WTC11 (cell line): ENCODE measurements around the gene IL36A. TPM values are rescaled to one million over a fixed set of nuclear protein-coding genes. Genes with fewer than 3 reads are reported as not detected.

Experiments used
- ARID4B ChIP-seq: sonication (generic); formaldehyde crosslinking; IDR thresholded peaks from 2 replicates; pipeline ENCODE4 v1.8.0; 2023; ENCODE audit warnings: missing genetic modification reagents, mild to moderate bottlenecking, borderline replicate concordance
- CREB1 ChIP-seq: sonication (generic); formaldehyde crosslinking; IDR thresholded peaks from 2 replicates; pipeline ENCODE4 v1.8.0; 2023; ENCODE audit warnings: mild to moderate bottlenecking, missing genetic modification reagents
- E2F1 ChIP-seq: sonication (generic); formaldehyde crosslinking; IDR thresholded peaks from 2 replicates; pipeline ENCODE4 v1.8.0; 2022; ENCODE audit warnings: mild to moderate bottlenecking, missing genetic modification reagents
- MAX ChIP-seq: sonication (generic); formaldehyde crosslinking; IDR thresholded peaks from 2 replicates; pipeline ENCODE4 v1.8.0; 2022; ENCODE audit warnings: mild to moderate bottlenecking, missing genetic modification reagents
- NR3C1 ChIP-seq: sonication (generic); formaldehyde crosslinking; conservative IDR thresholded peaks from 2 replicates; pipeline ENCODE4 v1.8.1; 2023; ENCODE audit warnings: low read depth, mild to moderate bottlenecking, missing genetic modification reagents
- SOX15 ChIP-seq: fragments of 250-450 bp; sonication (Bioruptor Pico); IDR thresholded peaks from 2 replicates; pipeline ENCODE4 v1.9.0; 2021; ENCODE audit warnings: mild to moderate bottlenecking
- SP1 ChIP-seq: sonication (generic); formaldehyde crosslinking; conservative IDR thresholded peaks from 2 replicates; pipeline ENCODE4 v1.8.1; 2022; ENCODE audit warnings: missing genetic modification reagents
- ZNF232 ChIP-seq: sonication (generic); formaldehyde crosslinking; IDR thresholded peaks from 2 replicates; pipeline ENCODE4 v1.8.0; 2022; ENCODE audit warnings: mild to moderate bottlenecking, missing genetic modification reagents
- ZNF416 ChIP-seq: fragments of 250-450 bp; sonication (Bioruptor Pico); IDR thresholded peaks from 2 replicates; pipeline ENCODE4 v1.9.0; 2021; ENCODE audit warnings: mild to moderate bottlenecking, inconsistent platforms
- ZNF425 ChIP-seq: fragments of 250-450 bp; sonication (Bioruptor Pico); conservative IDR thresholded peaks from 2 replicates; pipeline ENCODE4 v1.9.0; 2021; ENCODE audit warnings: mild to moderate bottlenecking
- total RNA-seq: library from RNA; stranded (reverse); gene quantifications from 3 replicates; pipeline ENCODE4 v1.2.3, GENCODE V29; 2021
- TF ChIP-seq, protein P1 (sequence below): sonication (generic); formaldehyde crosslinking; IDR thresholded peaks from 2 replicates; pipeline ENCODE4 v1.8.0; 2023; ENCODE audit warnings: mild to moderate bottlenecking, missing genetic modification reagents
- TF ChIP-seq, protein P2 (sequence below): sonication (generic); formaldehyde crosslinking; IDR thresholded peaks from 2 replicates; pipeline ENCODE4 v1.8.1; 2022; ENCODE audit warnings: low read depth, missing genetic modification reagents, borderline replicate concordance
- TF ChIP-seq, protein P3 (sequence below): fragments of 250-450 bp; sonication (Bioruptor Pico); IDR thresholded peaks from 2 replicates; pipeline ENCODE4 v1.9.0; 2021; ENCODE audit warnings: mild to moderate bottlenecking

Gene IL36A
- total RNA-seq, 1 experiment from 2014 or later: not detected

DNA sequence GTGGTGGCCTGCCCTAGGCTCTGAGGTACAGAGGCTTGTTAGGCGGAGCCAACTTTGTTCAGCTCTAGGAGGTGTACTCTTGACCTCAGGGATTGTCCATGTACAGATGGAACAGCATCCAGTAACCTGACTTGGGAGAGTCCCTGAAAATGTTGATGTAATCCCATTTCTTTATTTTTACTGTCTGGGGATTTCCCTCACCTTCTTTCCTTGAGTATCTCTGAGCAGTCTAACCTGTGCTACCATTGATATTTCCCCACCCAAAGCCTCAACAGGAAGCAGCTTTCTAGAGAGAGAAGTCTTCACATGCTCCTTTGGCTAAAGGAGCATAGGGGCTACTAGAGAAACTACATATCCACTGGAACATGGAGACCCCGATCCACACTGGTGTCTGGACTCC lies 10.4 kb downstream of the IL36A start (continued):
- no peak for TF ChIP-seq ZNF425 (CRISPR knock-in tag)
- no peak for TF ChIP-seq ZNF232
- TF ChIP-seq SP1 (CRISPR knock-in tag): no peak
- TF ChIP-seq, protein P1, sequence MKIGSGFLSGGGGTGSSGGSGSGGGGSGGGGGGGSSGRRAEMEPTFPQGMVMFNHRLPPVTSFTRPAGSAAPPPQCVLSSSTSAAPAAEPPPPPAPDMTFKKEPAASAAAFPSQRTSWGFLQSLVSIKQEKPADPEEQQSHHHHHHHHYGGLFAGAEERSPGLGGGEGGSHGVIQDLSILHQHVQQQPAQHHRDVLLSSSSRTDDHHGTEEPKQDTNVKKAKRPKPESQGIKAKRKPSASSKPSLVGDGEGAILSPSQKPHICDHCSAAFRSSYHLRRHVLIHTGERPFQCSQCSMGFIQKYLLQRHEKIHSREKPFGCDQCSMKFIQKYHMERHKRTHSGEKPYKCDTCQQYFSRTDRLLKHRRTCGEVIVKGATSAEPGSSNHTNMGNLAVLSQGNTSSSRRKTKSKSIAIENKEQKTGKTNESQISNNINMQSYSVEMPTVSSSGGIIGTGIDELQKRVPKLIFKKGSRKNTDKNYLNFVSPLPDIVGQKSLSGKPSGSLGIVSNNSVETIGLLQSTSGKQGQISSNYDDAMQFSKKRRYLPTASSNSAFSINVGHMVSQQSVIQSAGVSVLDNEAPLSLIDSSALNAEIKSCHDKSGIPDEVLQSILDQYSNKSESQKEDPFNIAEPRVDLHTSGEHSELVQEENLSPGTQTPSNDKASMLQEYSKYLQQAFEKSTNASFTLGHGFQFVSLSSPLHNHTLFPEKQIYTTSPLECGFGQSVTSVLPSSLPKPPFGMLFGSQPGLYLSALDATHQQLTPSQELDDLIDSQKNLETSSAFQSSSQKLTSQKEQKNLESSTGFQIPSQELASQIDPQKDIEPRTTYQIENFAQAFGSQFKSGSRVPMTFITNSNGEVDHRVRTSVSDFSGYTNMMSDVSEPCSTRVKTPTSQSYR (CRISPR knock-in tag): no peak
- TF ChIP-seq CREB1 (CRISPR knock-in tag): no peak
- TF ChIP-seq, protein P2, sequence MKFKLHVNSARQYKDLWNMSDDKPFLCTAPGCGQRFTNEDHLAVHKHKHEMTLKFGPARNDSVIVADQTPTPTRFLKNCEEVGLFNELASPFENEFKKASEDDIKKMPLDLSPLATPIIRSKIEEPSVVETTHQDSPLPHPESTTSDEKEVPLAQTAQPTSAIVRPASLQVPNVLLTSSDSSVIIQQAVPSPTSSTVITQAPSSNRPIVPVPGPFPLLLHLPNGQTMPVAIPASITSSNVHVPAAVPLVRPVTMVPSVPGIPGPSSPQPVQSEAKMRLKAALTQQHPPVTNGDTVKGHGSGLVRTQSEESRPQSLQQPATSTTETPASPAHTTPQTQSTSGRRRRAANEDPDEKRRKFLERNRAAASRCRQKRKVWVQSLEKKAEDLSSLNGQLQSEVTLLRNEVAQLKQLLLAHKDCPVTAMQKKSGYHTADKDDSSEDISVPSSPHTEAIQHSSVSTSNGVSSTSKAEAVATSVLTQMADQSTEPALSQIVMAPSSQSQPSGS (CRISPR knock-in tag): no peak
- no peak for TF ChIP-seq SOX15 (CRISPR knock-in tag)
- no peak for TF ChIP-seq ZNF416 (CRISPR knock-in tag)
- no peak for TF ChIP-seq NR3C1 (CRISPR knock-in tag)
- TF ChIP-seq, protein P3, sequence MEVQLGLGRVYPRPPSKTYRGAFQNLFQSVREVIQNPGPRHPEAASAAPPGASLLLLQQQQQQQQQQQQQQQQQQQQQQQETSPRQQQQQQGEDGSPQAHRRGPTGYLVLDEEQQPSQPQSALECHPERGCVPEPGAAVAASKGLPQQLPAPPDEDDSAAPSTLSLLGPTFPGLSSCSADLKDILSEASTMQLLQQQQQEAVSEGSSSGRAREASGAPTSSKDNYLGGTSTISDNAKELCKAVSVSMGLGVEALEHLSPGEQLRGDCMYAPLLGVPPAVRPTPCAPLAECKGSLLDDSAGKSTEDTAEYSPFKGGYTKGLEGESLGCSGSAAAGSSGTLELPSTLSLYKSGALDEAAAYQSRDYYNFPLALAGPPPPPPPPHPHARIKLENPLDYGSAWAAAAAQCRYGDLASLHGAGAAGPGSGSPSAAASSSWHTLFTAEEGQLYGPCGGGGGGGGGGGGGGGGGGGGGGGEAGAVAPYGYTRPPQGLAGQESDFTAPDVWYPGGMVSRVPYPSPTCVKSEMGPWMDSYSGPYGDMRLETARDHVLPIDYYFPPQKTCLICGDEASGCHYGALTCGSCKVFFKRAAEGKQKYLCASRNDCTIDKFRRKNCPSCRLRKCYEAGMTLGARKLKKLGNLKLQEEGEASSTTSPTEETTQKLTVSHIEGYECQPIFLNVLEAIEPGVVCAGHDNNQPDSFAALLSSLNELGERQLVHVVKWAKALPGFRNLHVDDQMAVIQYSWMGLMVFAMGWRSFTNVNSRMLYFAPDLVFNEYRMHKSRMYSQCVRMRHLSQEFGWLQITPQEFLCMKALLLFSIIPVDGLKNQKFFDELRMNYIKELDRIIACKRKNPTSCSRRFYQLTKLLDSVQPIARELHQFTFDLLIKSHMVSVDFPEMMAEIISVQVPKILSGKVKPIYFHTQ: no peak
- no peak for TF ChIP-seq MAX
- no peak for TF ChIP-seq ARID4B
- TF ChIP-seq E2F1 (CRISPR knock-in tag): no peak
